Measurements from ENCODE around the gene CSF3.

DNA sequence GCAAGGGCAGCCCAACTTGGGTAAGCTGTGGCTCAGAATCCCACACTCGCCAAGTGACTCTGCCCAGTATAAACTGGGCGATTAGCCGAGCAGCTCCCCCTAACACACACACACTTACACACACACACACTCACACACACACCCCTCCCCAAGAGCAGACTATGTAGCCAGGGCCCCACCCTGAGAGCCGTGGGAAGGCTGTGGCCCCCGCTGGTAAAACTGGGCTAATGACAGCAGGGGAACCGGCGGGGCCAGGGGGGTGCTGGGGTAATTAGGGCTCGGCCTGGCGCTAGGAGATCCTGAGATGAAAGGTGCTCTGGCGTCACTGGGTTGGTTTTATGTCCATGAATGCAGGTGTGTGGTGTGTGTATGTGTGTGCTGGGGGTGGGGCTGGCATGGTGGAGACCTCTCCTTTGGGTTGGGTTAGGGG, 46.4 kb downstream of the CSF3 start:
- TF ChIP-seq POLR2A (IDR thresholded peaks at IDR 0.05) (no peak), CTCF (IDR thresholded peaks at IDR 0.05) (no peak)

Measured in adrenal gland (tissue), 5 donors.